PFSK-1 (cell line): Measurements from ENCODE around the gene CLASP1.

Experiments
- FOXP2 ChIP-seq: optimal IDR thresholded peaks from 2 replicates; pipeline ENCODE3; 2011; ENCODE audit warnings: borderline replicate concordance, control low read depth, inconsistent platforms; ENCODE audit not compliant: insufficient read depth; ENCODE audit errors: extremely low read length, extremely low read depth
- POLR2AphosphoS5 ChIP-seq: IDR thresholded peaks from 2 replicates; pipeline ENCODE4 v1.6.1; 2012; ENCODE audit warnings: low read depth, mild to moderate bottlenecking, control low read depth, low read length, moderate library complexity
- SIN3A ChIP-seq: IDR thresholded peaks from 2 replicates; pipeline ENCODE4 v1.6.1; 2012; ENCODE audit warnings: mild to moderate bottlenecking, low read length, moderate library complexity, borderline replicate concordance; ENCODE audit not compliant: insufficient read depth
- TAF1 ChIP-seq: IDR thresholded peaks from 2 replicates; pipeline ENCODE4 v1.6.1; 2012; ENCODE audit warnings: low read length, control low read depth, borderline replicate concordance; ENCODE audit not compliant: insufficient read depth
- TF ChIP-seq, protein P1 (sequence below), 2 experiments: IDR thresholded peaks; 2 replicates each; pipeline versions ENCODE4 v1.6.1 to v1.8.0; 2011 to 2012; ENCODE audit warnings: low read depth in 2 of 2, low read length in 2 of 2, control low read depth in 1 of 2, inconsistent platforms in 1 of 2, mild to moderate bottlenecking in 1 of 2, moderate library complexity in 1 of 2; ENCODE audit not compliant: insufficient read depth in 1 of 2

Gene CLASP1

DNA sequence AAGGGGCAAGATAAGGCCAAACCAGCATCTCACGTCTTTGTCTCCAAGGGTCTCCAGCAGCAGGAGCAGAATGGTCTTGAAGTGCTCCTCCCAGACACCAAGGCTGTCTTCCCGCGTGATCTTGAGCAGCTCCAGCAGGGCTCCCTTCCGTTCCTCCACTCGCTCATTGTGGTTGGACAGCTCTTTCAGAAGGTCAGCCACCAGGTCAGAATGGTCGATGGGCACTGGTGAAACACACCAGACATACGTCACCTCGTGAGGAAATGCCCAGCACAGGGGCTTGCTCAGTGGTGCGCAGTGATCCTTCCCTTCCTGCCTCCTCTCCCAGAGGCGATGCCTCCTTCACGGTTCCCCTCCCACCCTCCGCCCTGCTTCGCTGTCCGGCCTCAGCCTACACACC is 284.2 kb downstream of the CLASP1 start:
- TF ChIP-seq FOXP2 (no peak), TAF1 (no peak), SIN3A (no peak), POLR2AphosphoS5 (no peak)
- TF ChIP-seq, protein P1, sequence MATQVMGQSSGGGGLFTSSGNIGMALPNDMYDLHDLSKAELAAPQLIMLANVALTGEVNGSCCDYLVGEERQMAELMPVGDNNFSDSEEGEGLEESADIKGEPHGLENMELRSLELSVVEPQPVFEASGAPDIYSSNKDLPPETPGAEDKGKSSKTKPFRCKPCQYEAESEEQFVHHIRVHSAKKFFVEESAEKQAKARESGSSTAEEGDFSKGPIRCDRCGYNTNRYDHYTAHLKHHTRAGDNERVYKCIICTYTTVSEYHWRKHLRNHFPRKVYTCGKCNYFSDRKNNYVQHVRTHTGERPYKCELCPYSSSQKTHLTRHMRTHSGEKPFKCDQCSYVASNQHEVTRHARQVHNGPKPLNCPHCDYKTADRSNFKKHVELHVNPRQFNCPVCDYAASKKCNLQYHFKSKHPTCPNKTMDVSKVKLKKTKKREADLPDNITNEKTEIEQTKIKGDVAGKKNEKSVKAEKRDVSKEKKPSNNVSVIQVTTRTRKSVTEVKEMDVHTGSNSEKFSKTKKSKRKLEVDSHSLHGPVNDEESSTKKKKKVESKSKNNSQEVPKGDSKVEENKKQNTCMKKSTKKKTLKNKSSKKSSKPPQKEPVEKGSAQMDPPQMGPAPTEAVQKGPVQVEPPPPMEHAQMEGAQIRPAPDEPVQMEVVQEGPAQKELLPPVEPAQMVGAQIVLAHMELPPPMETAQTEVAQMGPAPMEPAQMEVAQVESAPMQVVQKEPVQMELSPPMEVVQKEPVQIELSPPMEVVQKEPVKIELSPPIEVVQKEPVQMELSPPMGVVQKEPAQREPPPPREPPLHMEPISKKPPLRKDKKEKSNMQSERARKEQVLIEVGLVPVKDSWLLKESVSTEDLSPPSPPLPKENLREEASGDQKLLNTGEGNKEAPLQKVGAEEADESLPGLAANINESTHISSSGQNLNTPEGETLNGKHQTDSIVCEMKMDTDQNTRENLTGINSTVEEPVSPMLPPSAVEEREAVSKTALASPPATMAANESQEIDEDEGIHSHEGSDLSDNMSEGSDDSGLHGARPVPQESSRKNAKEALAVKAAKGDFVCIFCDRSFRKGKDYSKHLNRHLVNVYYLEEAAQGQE (IDR thresholded peaks at IDR 0.05; ENCODE audit: insufficient read depth in 1 of 2, low read depth in 2 of 2, low read length in 2 of 2), result no peak

DNA sequence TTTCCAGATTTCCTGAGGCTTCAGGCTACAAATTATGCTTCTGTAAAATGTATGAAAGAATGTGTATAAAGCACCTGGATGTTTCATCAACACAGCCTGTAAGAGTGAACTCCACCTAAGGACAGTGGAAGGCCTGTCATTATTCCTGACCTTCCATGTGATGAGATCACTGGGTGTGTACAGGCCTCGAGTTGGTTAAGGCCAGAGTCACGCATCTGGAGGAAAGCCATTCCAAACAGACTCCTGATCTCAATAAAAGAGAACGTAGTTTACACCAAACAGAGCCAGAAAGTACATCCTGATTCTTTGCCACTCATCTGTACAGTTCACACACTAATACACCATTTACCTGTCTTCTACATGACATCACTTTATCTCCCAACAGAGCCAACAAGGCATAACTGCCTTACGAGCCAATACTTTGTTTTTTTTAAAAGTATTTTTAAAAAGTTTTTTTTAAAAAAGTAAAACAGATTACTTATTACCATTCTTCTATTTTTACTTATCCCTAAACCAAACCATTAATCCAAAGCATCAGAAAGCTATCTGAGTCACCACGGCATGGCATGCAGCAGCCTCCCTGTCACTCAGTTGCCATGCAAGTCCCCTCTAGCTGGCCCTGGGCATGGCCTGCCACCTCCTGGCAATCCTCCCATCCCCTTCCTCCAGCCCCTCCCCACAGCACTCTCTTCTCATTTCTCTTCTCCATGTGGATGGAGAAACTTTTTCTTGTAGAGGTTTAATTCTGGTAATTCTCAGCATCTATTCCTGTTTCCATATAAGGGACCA is 285.4 kb downstream of the CLASP1 start:
- TF ChIP-seq POLR2AphosphoS5, result no peak
- TF ChIP-seq FOXP2, result no peak
- no peak for TF ChIP-seq TAF1
- TF ChIP-seq, protein P1 (IDR thresholded peaks at IDR 0.05; ENCODE audit: insufficient read depth in 1 of 2, low read depth in 2 of 2, low read length in 2 of 2), result no peak
- TF ChIP-seq SIN3A, result no peak

DNA sequence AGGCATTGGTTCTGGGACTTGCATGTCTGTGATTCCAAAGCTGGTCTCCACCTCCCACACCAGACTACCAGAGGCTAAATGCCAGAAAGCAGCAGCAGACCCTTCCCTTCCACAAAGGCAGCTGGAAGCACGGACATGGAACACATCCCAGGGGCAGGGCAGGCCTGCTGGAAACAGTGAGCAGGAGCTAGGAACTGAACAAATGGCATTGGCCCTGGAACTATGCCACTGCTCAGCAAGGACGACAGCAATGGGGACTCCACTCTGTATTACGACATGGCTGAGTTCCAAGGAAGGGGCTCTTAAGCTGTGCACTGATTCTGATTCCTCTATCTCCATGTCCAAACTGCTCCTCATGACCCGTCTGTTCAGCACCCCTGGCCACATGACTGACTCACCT is 286.5 kb downstream of the CLASP1 start:
- TF ChIP-seq, protein P1 (IDR thresholded peaks at IDR 0.05; ENCODE audit: insufficient read depth in 1 of 2, low read depth in 2 of 2, low read length in 2 of 2), result no peak
- TF ChIP-seq POLR2AphosphoS5, result no peak

DNA sequence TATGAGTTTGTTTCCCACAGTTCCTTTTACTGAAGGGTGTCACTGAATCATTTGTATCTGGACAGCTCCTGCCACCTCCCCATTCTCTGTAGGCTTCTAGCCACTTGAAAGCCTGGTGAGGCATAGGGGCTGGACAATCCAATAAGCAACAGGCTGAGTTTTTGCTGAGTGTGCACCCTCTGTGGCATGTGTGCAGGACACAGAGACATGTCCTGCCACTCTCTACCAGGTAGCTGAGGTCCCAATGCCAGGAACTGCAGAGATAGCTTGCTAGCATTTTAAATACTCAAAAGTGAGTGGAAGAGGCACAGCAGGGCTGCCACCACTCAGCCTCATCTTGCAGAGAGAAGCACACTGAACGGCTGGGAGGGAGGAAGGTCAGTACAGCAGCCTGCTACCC is 287.0 kb downstream of the CLASP1 start:
- TF ChIP-seq FOXP2 (no peak), SIN3A (no peak), POLR2AphosphoS5 (no peak), TAF1 (no peak)
- TF ChIP-seq, protein P1 (IDR thresholded peaks at IDR 0.05; ENCODE audit: insufficient read depth in 1 of 2, low read depth in 2 of 2, low read length in 2 of 2), result no peak
